OCI-LY7 (cell line): Measurements from ENCODE around the gene GLP1R. TPM values are rescaled to one million over a fixed set of nuclear protein-coding genes. Genes with fewer than 3 reads are reported as not detected.

Source experiments
- BruUV-seq: library from RNA; stranded (reverse); fragments of 400-500 nt; replicated peaks from 2 replicates; lab custom pipeline; 2021; lab: Mats Ljungman, UMichigan
- CTCF ChIA-PET: fragments of 300-600 bp; sonication (Branson Sonifier 250); formaldehyde crosslinking; loops from one replicate; lab custom pipeline; 2022; ENCODE audit warnings: antibody characterized with exemption; ENCODE audit not compliant: unreplicated experiment; lab: Charles Lee
- POLR2A ChIA-PET: fragments of 300-600 bp; sonication (Branson Sonifier 250); formaldehyde crosslinking; loops from one replicate; lab custom pipeline; 2022; ENCODE audit warnings: antibody characterized with exemption; lab: Charles Lee
- DNase-seq: peaks from one replicate; pipeline ENCODE4 v3.0.0-alpha.2; 2015; ENCODE audit warnings: low spot score
- H2AFZ ChIP-seq: fragments of 200-600 bp; sonication (generic), shearing (Covaris generic); 2 replicates; pipeline ENCODE4 v1.6.1; 2014; ENCODE audit warnings: mild to moderate bottlenecking, antibody characterized with exemption, low read length, moderate library complexity
- H3K27ac ChIP-seq: fragments of 200-600 bp; sonication (generic); 2 replicates; pipeline ENCODE4 v1.5.1; 2014; ENCODE audit warnings: mixed run types, low read depth, mild to moderate bottlenecking, moderate library complexity, low read length, inconsistent platforms; ENCODE audit not compliant: poor library complexity, severe bottlenecking
- H3K36me3 ChIP-seq: fragments of 200-600 bp; sonication (generic); 2 replicates; pipeline ENCODE4 v1.6.1; 2014; ENCODE audit warnings: mild to moderate bottlenecking, antibody characterized with exemption, low read length, moderate library complexity, mixed read lengths; ENCODE audit not compliant: insufficient read depth
- H3K4me1 ChIP-seq: fragments of 200-600 bp; sonication (generic); 2 replicates; pipeline ENCODE4 v1.5.1; 2014; ENCODE audit warnings: mild to moderate bottlenecking, low read length; ENCODE audit not compliant: insufficient read depth, poor library complexity, severe bottlenecking
- H3K4me2 ChIP-seq: fragments of 200-600 bp; sonication (generic); 2 replicates; pipeline ENCODE4 v1.6.1; 2014; ENCODE audit warnings: mild to moderate bottlenecking, low read length
- H3K4me3 ChIP-seq: fragments of 200-600 bp; sonication (generic); 2 replicates; pipeline ENCODE4 v1.5.1; 2014; ENCODE audit warnings: mild to moderate bottlenecking, low read depth, low read length; ENCODE audit not compliant: poor library complexity, severe bottlenecking
- H3K79me2 ChIP-seq: fragments of 200-600 bp; sonication (generic); 2 replicates; pipeline ENCODE4 v1.6.1; 2016; ENCODE audit warnings: low read depth, mild to moderate bottlenecking, low read length, moderate library complexity, mixed read lengths; ENCODE audit not compliant: insufficient read depth
- H3K9me2 ChIP-seq: fragments of 200-600 bp; sonication (generic); 2 replicates; pipeline ENCODE4 v1.6.1; 2016; ENCODE audit warnings: mild to moderate bottlenecking, low read length, mixed read lengths; ENCODE audit not compliant: insufficient read depth
- H3K9me3 ChIP-seq: fragments of 200-600 bp; sonication (generic); 2 replicates; pipeline ENCODE4 v1.6.1; 2014; ENCODE audit warnings: mild to moderate bottlenecking, mixed run types, low read length, mixed read lengths
- H4K20me1 ChIP-seq: fragments of 200-600 bp; sonication (generic); 2 replicates; pipeline ENCODE4 v1.6.1; 2014; ENCODE audit warnings: mild to moderate bottlenecking, antibody characterized with exemption, low read length, moderate library complexity, mixed read lengths; ENCODE audit not compliant: insufficient read depth
- EZH2phosphoT487 ChIP-seq: fragments of 200-600 bp; sonication (generic); IDR thresholded peaks from 2 replicates; pipeline ENCODE4 v1.6.1; 2018; ENCODE audit warnings: low read depth, borderline replicate concordance, mild to moderate bottlenecking, mixed run types, antibody characterized with exemption, low read length, moderate library complexity, mixed read lengths
- intact Hi-C: fragments of 100-400 bp; cut with micrococcal nuclease; formaldehyde crosslinking; loops from one replicate; pipeline ENCODE4 v1.10.0; 2022; ENCODE audit not compliant: unreplicated experiment
- total RNA-seq, 2 experiments: library from RNA; depleted of rRNA in 1 of 2; stranded (reverse); fragments of >200 nt in 1 of 2; shearing (Covaris generic) in 1 of 2; gene quantifications; 2 replicates each; pipeline ENCODE4 v1.2.3, GENCODE V29; 2014 to 2022
- TF ChIP-seq, protein P1 (sequence below): fragments of 200-600 bp; sonication (generic); conservative IDR thresholded peaks from 2 replicates; pipeline ENCODE4 v1.5.1; 2014; ENCODE audit warnings: mild to moderate bottlenecking, antibody characterized with exemption, low read length, moderate library complexity, mixed read lengths

GLP1R gene
- total RNA-seq, 2 experiments from 2014 or later, result not detected

DNA sequence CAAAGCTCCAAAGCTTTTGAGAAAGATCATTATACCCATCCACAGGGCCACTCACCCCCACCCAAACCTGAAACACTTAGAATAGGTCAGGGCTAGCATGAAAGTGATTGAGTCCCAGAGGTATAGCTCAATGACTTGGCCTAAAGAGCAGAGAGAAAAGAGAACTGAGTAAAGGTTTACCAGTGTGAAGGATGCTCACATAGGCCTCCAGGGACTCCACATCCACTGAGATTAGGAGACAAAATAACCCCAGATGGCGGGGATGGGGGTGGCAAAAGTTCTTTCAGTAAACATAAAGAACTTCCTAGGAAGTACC is 54.2 kb downstream of the GLP1R start:
- POLR2A ChIA-PET, result interaction anchor here (0.8 to 1.3 kb wide), 2 partner anchors 11 to 27 kb away, joined by 3 to 5 read pairs; no protein-coding TSS in a partner anchor

DNA sequence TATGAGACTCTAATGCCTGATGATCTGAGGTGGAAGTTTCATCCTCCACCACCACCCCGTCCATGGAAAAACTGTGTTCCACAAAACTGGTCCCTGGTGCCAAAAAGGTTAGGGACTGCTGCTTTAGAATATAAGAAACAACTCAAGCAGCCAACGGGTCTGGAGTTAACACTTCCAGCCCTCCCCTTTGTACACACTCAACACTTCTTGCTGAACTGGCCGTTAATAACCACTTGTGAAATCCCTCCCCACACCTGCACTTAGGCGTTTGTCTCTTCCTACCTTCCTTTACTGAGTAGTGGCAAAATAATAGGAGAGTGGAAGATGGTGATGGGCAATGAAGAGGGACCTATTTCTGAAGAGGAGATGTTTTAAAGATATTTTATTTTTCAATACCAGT is 55.9 kb downstream of the GLP1R start:
- POLR2A ChIA-PET, result no interaction called here
- no peak for TF ChIP-seq EZH2phosphoT487
- TF ChIP-seq, protein P1, sequence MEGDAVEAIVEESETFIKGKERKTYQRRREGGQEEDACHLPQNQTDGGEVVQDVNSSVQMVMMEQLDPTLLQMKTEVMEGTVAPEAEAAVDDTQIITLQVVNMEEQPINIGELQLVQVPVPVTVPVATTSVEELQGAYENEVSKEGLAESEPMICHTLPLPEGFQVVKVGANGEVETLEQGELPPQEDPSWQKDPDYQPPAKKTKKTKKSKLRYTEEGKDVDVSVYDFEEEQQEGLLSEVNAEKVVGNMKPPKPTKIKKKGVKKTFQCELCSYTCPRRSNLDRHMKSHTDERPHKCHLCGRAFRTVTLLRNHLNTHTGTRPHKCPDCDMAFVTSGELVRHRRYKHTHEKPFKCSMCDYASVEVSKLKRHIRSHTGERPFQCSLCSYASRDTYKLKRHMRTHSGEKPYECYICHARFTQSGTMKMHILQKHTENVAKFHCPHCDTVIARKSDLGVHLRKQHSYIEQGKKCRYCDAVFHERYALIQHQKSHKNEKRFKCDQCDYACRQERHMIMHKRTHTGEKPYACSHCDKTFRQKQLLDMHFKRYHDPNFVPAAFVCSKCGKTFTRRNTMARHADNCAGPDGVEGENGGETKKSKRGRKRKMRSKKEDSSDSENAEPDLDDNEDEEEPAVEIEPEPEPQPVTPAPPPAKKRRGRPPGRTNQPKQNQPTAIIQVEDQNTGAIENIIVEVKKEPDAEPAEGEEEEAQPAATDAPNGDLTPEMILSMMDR, result no peak
- CTCF ChIA-PET, result no interaction called here

More for the DNA sequence above, 54.2 kb downstream of the GLP1R start:
- Histone ChIP-seq H3K4me2 (no peak overlapping the region), H3K36me3 (no peaks in the 10 kb centered on the region), H3K4me1 (no peaks in the 10 kb centered on the region), H3K9me3 (no peaks in the 10 kb centered on the region), H3K4me3 (no peak overlapping the region), H4K20me1 (no peaks in the 10 kb centered on the region), H3K9me2 (no peaks in the 10 kb centered on the region), H3K79me2 (no peaks in the 10 kb centered on the region), H2AFZ (no peak overlapping the region), H3K27ac (no peak overlapping the region)
- no TSS peak for BruUV-seq
- TF ChIP-seq, protein P1, result no peak
- DNase-seq, result no peak
- intact Hi-C loops, result loop anchor here (5.0 kb wide), 1 partner anchor 230 kb away; no protein-coding TSS in a partner anchor
- CTCF ChIA-PET, result no interaction called here

DNA sequence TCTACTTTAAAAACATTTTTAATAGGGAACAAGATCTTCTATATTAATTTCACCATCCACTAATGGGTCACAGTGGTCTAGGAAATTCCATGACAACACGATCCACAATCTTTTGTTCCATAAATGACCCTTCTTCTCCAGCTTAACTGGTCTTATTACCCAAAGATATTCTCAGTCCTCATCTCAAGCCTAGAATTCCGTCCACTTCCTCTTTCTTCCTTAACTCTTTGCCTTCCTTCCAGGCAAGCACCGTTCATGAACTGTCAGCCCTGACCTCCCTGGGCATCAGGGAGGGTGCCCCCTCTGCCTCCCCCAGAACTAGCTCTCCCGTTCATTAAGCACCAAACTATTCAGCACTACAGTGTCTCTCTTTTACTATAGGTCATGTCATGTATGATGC is 58.5 kb downstream of the GLP1R start:
- peaks cover 8% of the 10 kb centered on the region; the same call in 1 of the 2 replicates for H3K36me3 ChIP-seq
- H3K4me3 ChIP-seq, result no peak overlapping the region
- H3K27ac ChIP-seq, result no peak overlapping the region
- no peaks in the 10 kb centered on the region for H3K4me1 ChIP-seq
- H3K79me2 ChIP-seq, result no peaks in the 10 kb centered on the region
- H3K9me3 ChIP-seq, result no peaks in the 10 kb centered on the region
- H3K9me2 ChIP-seq, result no peaks in the 10 kb centered on the region
- no peaks in the 10 kb centered on the region for H4K20me1 ChIP-seq
- CTCF ChIA-PET, result no interaction called here
- no peak overlapping the region for H2AFZ ChIP-seq
- intact Hi-C loops, result no loop called here
- no peak for TF ChIP-seq EZH2phosphoT487
- TF ChIP-seq, protein P1, result no peak
- POLR2A ChIA-PET, result no interaction called here
- no TSS peak for BruUV-seq
- DNase-seq, result no peak
- no peak overlapping the region for H3K4me2 ChIP-seq

More for the DNA sequence above, 55.9 kb downstream of the GLP1R start:
- Histone ChIP-seq H3K79me2 (no peaks in the 10 kb centered on the region), H3K27ac (no peak overlapping the region), H3K4me2 (no peak overlapping the region), H4K20me1 (no peaks in the 10 kb centered on the region), H3K9me2 (no peaks in the 10 kb centered on the region), H3K36me3 (0 out of 2 replicates have a peak, but pooled peaks cover 3% of the 10 kb centered on the region), H3K4me3 (no peak overlapping the region), H2AFZ (no peak overlapping the region), H3K9me3 (no peaks in the 10 kb centered on the region), H3K4me1 (no peaks in the 10 kb centered on the region)
- no TSS peak for BruUV-seq
- intact Hi-C loops, result loop anchor here (5.0 kb wide), 1 partner anchor 232 kb away; no protein-coding TSS in a partner anchor
- no peak for DNase-seq
